Germinal center (tissue), 1 donor: ENCODE results near the gene HIPK3.
"Not testable (repeated sequence)": the region's sequence is repeated elsewhere in the genome, so short reads cannot be mapped to it uniquely, and the experiment has no call there.

ENCODE experiments used
- DNase-seq: peaks from one replicate; pipeline ENCODE4 v3.0.0; 2012; ENCODE audit warnings: mixed read lengths, low spot score

HIPK3 gene

GRCh38 chr11:33257160-33257896, at the start of gene HIPK3:
TSS of gene HIPK3 (plus strand) at chr11:33257381.
- peak; percentile 89 for DNase-seq

- no peak for DNase-seq
These were observed 49.7 kb upstream of the HIPK3 start for GRCh38 chr11:33207408-33207985.

- no peak for DNase-seq
These were observed 49.0 kb upstream of the HIPK3 start for GRCh38 chr11:33208150-33208549.

GRCh38 chr11:33211153-33211552, 46.0 kb upstream of the HIPK3 start:
- DNase-seq, result no peak

GRCh38 chr11:33211580-33211979, 45.6 kb upstream of the HIPK3 start:
- no peak for DNase-seq

GRCh38 chr11:33214187-33214586, 43.0 kb upstream of the HIPK3 start:
- DNase-seq, result no peak

GRCh38 chr11:33214767-33215166, 42.4 kb upstream of the HIPK3 start:
- DNase-seq, result no peak

GRCh38 chr11:33216676-33217075, 40.5 kb upstream of the HIPK3 start:
- not testable (repeated sequence) for DNase-seq

- no peak for DNase-seq
These were observed 35.0 kb upstream of the HIPK3 start for GRCh38 chr11:33222052-33222750.

- no peak for DNase-seq
These were observed 31.8 kb upstream of the HIPK3 start for GRCh38 chr11:33225371-33225770.

- no peak for DNase-seq
These were observed 29.5 kb upstream of the HIPK3 start for GRCh38 chr11:33227578-33228261.

- DNase-seq, result no peak
These were observed 22.6 kb upstream of the HIPK3 start for GRCh38 chr11:33234397-33235190.

- DNase-seq, result no peak
These were observed 20.1 kb upstream of the HIPK3 start for GRCh38 chr11:33237039-33237597.

- no peak for DNase-seq
These were observed 14.6 kb upstream of the HIPK3 start for GRCh38 chr11:33242575-33242974.

GRCh38 chr11:33243654-33244053, 13.5 kb upstream of the HIPK3 start:
- DNase-seq, result not testable (repeated sequence)

- DNase-seq, result no peak
These were observed 8.7 kb upstream of the HIPK3 start for GRCh38 chr11:33248416-33248971.

- DNase-seq, result no peak
These were observed 959 bp upstream of the HIPK3 start for GRCh38 chr11:33256031-33256812.

GRCh38 chr11:33256813-33257159, 395 bp upstream of the HIPK3 start:
- no peak for DNase-seq

GRCh38 chr11:33257897-33258630, 883 bp downstream of the HIPK3 start:
- peak; percentile 64 for DNase-seq
